Measurements from ENCODE around the gene SGO1.
"Not testable (repeated sequence)": the region's sequence is repeated elsewhere in the genome, so short reads cannot be mapped to it uniquely, and the experiment has no call there.

SGO1 gene

DNA sequence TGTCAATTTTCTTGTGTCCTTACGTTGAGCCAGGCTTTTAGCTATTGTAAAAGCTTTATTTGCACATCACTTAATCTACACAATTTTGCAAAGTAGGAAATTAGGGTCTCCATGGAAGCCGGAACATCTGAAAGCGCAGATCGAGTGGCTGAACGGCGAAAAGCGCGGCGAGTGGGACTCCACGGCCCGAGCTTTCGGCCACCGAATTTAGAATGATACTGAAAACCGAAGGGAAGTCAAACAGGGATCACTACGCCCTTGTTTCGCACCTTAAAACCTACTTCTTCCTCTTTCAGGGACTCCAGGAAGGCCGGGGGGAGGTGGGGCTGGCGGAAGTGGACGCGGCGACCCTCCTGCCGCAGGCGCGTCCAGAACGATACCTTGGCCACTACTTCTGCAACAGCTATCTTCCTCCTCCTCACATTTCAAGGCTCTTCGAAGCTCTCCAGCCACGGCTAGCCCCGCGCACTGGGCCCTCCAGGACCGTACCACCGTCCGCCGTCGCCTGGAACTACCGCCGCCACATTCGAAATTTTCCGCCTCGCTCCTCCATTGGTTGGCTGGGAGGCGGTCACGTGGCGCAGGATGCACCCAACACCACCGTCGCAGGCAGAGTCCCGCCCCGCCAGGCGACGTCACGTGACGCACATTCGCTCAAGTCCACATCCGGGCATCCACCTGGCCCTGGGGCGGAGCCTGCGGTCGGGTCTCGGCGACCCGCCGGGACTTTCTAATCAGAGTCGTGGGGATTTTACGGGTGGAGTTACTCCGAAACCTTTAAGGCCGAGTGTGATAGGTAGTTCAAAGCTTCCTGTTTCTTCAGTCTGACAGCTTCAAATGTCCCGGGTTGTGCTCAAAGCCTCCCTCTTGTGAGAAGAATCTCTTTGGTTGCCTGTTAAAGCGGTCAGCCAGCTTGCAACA, at the start of gene SGO1:
SGO1 (minus strand) TSS at position 528 of the 921 bp plus-strand sequence. CDS start 2,179 bp downstream, outside the sequence.
- intact Hi-C loops (cut with DNase I), result loop anchor here (5.0 kb wide), 2 partner anchors 149 to 239 kb away; partner anchors contain the start of gene RAB5A
- peak; percentile 98 to 100 (median 99) for DNase-seq

DNA sequence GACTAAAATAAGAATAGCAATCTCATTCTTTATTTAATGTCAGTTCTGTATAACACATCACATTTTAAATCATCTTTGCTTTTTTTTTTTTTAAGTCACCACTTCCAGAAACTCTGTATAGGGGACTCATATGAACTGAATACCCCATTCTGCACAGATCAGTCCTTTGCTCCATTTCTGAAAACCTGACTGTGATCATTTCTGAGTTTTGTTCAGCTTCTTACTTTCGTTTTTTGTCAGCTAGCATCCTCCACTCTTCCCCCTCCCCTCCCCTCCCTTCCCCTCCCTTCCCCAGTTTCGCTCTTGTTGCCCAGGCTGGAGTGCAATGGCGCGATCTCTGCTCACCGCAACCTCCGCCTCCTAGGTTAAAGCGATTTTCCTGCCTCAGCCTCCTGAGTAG, 49.8 kb upstream of the SGO1 start:
- no peak for DNase-seq
- intact Hi-C loops (cut with DNase I), result no loop called here

DNA sequence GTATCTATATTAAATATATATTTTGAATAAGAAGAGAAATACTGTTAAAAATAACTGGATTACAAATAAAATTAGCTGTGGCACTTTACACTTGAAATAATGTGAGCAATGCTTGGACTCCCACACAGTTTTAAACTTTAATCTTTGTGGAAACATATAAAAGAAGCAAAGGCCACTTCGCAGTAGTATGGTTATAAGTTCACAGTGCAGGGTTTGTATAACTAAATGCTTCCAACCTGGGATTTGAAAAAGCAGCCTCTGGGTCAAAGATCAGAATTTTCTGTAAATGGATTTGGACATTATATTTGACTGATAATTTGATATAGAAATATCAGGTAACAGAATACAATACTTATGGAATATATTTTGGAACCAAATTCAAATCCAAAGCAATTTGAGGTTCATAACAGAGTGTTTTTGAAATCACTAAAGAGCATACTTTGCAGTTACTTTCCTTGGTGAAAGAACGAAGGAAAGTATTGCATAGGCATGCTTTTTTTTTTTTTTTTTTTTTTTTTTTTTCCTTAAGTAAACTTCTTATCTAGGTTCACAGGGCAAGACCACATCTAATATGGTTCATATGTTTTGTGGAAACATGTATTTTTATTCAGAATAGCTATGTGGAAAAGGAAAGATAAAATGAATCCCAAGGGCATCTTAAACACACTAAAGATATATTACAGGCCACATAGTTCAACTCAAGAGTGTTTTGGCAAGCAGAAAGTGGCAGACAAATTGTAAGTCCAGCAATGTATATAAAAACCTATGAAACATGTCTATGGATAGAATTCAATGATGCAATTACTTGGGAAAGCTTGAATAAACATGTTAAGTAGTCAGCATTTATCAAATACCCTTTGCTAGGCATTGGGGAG, 47.1 kb upstream of the SGO1 start:
- DNase-seq, result no peak
- intact Hi-C loops (cut with DNase I), result no loop called here

DNA sequence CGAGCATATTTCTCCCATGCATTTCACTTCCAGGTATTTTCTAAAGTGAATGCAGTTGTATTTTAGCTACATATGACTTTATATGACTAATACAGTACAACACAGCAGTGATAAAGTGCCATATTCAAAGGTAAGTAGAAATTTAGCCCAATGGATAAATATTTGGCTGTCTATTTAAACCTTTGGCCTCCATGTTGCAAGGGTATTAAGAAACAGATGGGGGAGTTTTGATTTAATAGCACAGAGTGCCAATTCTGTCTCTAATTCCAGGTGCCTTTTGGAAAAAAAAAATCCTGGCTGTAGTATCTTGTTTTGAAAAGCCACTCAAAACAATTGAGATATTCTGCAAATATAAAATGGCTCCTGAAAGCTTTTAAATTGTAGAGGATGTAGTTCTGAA, 44.9 kb upstream of the SGO1 start:
- DNase-seq, result no peak
- intact Hi-C loops (cut with DNase I), result no loop called here

DNA sequence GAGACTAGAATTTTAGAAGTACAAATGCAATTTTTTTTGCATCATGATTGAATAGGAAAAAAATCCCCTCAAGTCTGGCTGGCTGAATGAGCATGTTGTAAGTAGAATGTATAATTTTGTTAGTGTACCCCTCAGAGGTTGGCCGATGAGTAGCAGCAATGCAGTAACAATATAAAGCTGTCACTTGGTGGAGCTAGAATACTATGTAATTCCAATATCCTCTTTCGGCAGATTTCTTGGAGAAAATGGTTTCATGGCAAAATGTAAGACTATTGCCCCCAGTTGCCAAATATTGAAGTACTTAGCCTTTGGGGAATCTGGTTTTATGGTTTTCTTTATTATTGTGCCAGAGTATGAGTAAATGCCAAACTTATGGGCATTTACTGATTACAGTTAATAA, 39.8 kb upstream of the SGO1 start:
- no peak for DNase-seq
- intact Hi-C loops (cut with DNase I), result loop anchor here (5.0 to 10.0 kb wide), 2 partner anchors 1669 to 1892 kb away; no protein-coding TSS in a partner anchor

DNA sequence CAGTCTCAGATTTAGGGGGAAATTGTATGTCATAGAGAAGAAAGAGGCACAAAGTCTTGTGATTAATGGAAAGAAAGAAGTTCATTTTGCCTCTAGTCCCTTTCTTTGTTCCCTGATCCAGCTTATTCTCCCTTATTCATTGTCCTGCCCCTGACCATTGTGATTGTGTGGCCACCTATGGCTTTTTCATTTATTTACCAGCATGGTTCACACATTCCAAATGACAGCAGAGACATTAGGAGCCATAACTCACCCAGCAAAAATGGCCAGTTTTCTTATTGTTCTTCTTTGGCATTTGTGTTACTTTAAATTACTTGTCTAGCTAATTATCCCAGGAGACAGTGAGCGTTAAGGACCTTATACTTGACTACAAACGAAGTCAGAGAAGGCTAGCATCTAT, 36.3 kb upstream of the SGO1 start:
- intact Hi-C loops (cut with DNase I), result loop anchor here (10.0 kb wide), 1 partner anchor 1673 kb away; no protein-coding TSS in a partner anchor

DNA sequence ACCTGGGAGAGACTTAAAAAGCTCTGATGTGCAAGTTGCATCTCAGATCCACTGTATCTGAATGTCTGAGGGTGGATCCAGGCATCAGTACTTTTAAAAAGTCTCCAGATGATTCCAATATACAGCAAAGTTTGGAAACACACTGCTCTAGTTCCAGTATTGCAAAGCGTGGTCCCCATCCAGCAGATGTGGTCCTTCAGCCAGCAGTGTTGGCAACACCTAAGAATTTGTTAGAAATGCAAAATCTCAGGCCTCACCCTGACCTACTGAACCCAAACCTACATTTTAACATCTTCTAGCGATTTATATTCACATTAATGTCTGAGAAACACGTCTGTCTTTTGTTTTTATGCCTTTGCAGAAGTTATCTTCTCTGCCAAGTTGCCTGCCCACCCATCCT, 32.2 kb upstream of the SGO1 start:
- DNase-seq, result no peak
- intact Hi-C loops (cut with DNase I), result no loop called here

More for the DNA sequence above, 36.3 kb upstream of the SGO1 start:
- DNase-seq, result no peak

DNA sequence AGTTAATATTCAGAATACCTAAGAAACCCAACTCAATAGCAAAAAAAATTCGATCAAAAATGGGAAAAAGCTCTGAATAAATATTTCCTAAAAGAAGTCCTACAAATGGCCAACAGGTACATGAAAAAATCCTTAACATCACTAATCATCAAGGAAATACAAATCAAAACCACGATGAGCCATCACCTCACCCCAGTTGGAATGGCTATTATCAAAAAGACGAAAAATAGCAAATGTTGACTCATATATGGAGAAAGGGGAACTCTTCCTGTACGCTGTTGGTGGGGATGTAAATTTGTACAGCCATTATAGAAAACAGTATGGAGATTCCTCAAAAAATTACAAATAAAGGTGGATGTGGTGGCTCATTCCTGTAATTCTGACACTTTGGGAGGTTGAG, 29.6 kb upstream of the SGO1 start:
- intact Hi-C loops (cut with DNase I), result no loop called here
- no peak for DNase-seq

DNA sequence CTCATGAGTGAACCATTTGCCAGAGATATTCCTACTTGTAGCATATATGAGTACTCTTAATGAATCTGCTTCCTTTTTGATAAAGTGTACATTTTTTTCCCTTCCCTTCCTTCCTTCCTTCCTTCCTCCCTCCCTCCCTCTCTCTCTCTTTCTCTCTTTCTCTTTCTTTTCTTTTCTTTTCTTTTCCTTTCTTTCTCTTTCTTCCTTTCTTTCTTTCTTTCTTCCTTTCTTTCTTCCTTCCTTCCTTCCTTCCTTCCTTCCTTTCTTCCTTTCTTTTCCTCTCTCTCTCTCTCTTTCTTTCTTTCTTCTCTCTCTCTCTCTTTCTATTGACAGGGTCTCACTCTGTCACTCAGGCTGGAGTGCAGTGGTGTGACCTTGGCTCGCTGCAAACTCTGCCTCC, 27.5 kb upstream of the SGO1 start:
- intact Hi-C loops (cut with DNase I); DNase-seq: not testable (repeated sequence)

DNA sequence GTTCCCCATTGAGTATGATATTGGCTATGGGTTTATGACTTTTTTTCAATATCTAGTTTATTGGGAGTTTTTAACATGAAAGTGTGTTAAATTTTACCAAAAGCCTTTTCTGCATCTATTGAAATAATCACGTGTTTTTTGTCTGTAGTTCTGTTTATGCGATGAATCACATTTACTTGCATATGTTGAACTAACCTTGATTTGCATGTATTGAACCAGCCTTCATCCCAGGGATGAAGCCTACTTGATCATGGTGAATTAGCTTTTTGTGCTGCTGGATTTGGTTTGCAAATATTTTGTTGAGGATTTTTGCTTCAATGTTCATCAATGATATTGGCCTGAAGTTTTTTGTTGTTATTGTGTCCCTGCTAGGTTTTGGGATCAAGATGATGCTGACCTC, 21.9 kb upstream of the SGO1 start:
- DNase-seq; intact Hi-C loops (cut with DNase I): not testable (repeated sequence)

DNA sequence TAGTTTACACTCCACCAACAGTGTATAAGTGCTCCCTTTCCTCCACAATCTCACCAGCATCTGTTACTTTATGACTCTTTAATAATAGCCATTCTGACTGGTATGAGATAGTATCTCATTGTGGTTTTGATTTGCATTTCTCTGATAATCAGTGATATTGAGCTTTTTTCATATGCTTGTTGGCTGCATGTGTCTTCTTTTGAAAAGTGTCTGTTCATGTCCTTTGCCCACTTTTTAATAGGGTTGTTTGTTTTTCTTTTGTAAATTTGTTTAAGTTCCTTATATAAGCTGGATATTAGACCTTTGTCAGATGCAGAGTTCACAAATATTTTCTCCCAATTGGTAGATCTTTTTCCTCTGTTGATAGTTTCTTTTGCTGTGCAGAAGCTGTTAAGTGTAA, 19.9 kb upstream of the SGO1 start:
- intact Hi-C loops (cut with DNase I); DNase-seq: not testable (repeated sequence)

DNA sequence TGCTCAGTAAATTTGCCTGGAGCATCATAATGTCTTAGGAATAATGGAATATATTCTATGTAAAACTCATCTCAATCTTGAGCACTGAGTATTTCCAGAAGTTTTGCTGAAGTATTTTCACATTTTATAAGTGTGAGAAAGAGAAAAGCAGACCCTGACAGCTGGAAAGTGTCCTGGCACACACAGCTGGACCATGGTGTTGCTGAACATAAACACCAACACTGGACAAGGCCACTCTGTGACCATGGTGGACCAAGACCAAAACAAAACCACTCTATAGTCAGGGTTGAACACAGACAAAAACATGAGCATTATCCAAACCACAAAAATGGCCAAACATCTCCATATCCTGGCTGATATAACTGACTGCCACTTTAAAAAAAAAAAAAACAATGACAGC, 15.1 kb upstream of the SGO1 start:
- DNase-seq, result no peak
- intact Hi-C loops (cut with DNase I), result no loop called here

DNA sequence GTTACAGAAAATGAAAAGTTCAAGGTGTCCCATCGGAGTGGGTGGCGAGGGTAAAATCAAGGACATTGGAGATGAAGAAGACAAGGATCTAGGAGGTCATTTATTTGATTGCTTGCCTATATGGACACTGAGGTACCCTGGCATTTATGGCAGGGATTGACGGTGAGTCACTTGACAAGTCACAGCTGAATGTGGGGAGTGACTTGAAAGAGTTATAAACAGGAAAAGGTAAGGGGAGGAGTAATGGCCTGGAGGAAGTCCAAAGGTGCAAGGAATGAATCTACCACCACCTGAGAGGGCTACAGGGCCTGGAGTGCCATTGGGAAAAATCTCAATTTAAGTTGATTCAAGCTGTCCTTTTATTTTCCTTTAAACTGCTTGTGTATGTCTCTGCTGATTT, 11.8 kb upstream of the SGO1 start:
- intact Hi-C loops (cut with DNase I), result no loop called here
- DNase-seq, result no peak

DNA sequence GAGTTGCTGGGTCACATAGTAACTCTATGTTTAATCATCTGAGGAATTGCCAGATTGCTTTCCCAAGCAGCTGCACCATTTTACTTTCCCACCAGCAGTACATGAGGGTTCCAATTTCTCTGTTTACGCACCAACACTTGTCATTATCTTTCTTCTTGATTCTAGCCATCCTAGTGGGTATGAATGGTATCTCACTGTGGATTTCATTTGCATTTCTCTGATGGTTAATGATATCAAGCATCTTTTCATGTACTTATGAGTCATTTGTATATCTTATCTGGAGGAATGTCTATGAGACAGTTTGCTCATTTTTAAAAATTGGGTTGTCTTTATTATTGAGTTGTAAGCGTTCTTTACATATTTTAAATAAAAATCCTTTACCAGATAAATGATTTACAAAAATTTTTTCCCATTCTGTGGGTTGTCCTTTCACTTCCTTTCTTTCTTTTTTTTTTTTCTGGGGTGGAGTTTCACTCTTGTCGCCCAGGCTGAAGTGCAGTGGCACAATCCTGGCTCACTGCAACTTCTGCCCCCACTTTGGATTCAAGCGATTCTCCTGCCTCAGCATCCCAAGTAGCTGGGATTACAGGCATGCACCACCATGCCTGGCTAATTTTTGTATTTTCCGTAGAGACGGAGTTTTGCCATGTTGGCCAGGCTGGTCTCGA, 8.9 kb upstream of the SGO1 start:
- intact Hi-C loops (cut with DNase I), result no loop called here
- no peak for DNase-seq

DNA sequence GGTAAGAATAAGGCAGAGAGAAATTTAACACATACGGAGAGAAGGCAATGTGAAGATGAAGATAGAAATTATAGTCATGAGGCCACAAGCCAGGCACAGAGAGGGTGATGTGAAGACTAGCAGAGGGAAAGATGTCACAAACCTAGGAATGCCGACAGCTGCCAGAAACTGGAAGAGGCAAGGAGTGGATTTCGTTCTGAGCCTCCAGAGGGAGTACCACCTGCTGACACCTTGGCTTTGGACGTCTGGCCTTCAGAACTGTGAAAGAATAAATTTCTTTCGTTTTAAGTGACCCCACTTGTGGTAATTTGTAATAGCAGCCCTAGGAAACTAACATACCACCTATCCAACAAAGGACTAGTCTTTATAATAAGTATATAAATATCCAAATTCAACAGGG, 5.0 kb upstream of the SGO1 start:
- intact Hi-C loops (cut with DNase I), result no loop called here
- DNase-seq, result no peak

DNA sequence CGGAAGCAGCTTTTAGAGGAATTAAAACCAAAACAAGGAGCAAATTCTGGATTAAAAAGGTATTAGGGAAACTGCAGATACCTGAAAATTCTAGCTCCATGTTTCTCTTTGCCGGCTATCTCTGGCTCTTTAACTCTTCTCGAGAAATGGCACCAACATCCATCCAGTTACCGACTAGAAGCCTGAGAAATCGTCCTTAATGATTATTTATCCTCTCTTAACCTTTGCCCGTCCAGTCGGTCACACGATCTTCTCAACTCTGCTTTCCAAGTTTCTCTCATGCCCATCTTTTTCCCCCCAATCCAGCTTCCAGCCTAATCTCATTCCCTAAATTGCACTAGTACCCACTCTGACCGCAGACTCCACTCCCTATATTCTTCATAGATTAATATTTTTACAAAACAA, 596 bp upstream of the SGO1 start:
- intact Hi-C loops (cut with DNase I), result loop anchor here (5.0 kb wide), 2 partner anchors 149 to 239 kb away; partner anchors contain the start of gene RAB5A
- DNase-seq, result no peak

DNA sequence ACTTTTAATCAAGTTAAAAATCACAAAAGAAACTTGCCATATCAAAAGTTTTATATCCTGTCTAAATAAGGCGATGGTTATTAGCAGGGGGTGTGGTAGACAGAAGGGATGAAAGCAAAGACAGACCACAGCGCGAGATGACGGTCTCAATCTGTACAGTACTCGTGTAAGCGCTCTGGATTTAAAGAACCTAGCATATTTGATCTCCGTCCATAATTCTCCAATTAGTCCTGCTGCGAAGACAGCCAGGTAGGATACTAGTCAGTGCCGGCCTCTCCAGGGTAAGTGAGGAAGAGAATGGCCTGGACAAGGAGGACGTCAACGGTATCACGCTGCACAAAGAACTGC, 701 bp downstream of the SGO1 start:
- intact Hi-C loops (cut with DNase I), result loop anchor here (5.0 kb wide), 2 partner anchors 148 to 238 kb away; partner anchors contain the start of gene RAB5A
- DNase-seq, result no peak

DNA sequence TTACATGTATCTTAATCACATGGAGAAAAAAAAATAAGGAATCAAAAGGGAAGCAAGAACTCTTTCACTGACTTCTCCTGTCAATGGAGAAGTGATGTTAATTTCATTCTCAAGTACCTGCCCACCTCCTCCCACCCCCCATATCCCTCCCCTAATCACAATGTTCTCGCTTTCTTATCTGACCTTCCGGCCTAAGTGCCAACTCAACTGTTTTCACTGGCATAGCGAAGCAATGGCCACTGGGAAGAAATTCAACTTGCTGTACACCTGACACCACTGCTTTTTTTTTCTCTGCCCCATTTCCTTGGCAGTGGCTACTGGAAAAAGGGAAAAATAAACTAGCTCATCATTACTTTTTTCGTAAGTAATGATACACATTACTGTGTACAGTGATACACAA, 3.8 kb downstream of the SGO1 start:
- intact Hi-C loops (cut with DNase I), result no loop called here
- DNase-seq, result no peak

DNA sequence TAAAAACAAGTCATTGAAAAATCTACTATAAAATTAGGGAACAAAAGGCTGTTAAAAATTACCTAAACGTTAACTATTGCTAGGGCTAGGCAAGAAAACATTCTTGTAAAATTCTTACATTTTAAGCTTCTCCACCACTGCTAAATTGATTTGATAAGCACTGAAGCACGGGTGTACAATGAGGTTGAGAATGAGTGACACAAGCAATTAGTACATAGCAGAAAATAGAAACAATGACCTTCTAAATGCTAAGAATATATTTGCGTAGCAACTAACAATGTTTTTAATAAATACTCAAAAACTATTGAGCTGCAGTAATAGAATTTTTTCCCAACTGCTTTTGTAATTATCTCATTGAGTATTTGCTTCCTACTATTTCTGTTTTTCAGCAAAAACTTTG, 4.7 kb downstream of the SGO1 start:
- DNase-seq, result no peak
- intact Hi-C loops (cut with DNase I), result no loop called here

DNA sequence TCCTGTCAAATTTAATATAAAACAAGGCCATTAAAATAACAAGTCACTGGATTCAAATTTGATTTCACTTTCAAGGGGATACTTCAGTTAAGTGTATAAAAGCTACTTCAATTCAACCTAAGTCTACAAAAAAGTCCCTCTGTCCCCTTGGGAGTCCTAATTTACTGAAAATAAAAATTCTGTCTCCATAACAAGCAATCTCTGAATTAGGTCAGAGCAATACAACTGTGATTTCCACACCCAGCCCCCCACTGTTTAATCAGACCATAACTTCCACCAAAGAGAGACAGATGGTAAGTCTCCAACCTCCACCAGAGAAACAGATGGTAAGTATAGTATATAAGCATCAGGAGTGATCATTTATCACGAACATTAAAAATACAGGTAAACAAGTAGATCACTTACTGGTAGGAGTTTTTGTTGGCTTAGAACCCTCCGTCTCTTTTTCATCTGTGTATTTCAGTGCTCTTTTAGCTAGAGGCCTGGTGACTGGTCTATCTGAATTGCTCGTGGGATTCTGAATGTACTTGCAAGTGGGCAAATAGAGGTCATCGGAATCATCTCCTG, 12.1 kb downstream of the SGO1 start:
- no peak for DNase-seq
- intact Hi-C loops (cut with DNase I), result no loop called here

All from posterior cingulate gyrus (tissue), 11 donors.